ENCODE results near the gene SREK1.

Gene SREK1

GRCh38 chr5:66161356-66161755 is 17.3 kb downstream of the SREK1 start:
- H3K4me3 ChIP-seq (ENCODE audit: low read depth, low read length), result no peak overlapping the region

- no peak overlapping the region for H3K4me3 ChIP-seq (ENCODE audit: low read depth, low read length)
Measured at GRCh38 chr5:66164044-66164790, 20.1 kb downstream of the SREK1 start.

- H3K4me3 ChIP-seq (ENCODE audit: low read depth, low read length), result no peak overlapping the region
Measured at GRCh38 chr5:66168226-66168625, 24.1 kb downstream of the SREK1 start.

- H3K4me3 ChIP-seq (ENCODE audit: low read depth, low read length), result no peak overlapping the region
Measured at GRCh38 chr5:66169534-66169933, 25.4 kb downstream of the SREK1 start.

- no peak overlapping the region for H3K4me3 ChIP-seq (ENCODE audit: low read depth, low read length)
Measured at GRCh38 chr5:66170195-66170919, 26.3 kb downstream of the SREK1 start.

- H3K4me3 ChIP-seq (ENCODE audit: low read depth, low read length), result no peak overlapping the region
Measured at GRCh38 chr5:66171349-66172344, 27.5 kb downstream of the SREK1 start.

GRCh38 chr5:66174338-66174737 is 30.2 kb downstream of the SREK1 start:
- H3K4me3 ChIP-seq (ENCODE audit: low read depth, low read length), result no peak overlapping the region

- no peak overlapping the region for H3K4me3 ChIP-seq (ENCODE audit: low read depth, low read length)
Measured at GRCh38 chr5:66178799-66179198, 34.7 kb downstream of the SREK1 start.

- H3K4me3 ChIP-seq (ENCODE audit: low read depth, low read length), result no peak overlapping the region
Measured at GRCh38 chr5:66179297-66180051, 35.4 kb downstream of the SREK1 start.

GRCh38 chr5:66180282-66181155 is 36.4 kb downstream of the SREK1 start:
- no peak overlapping the region for H3K4me3 ChIP-seq (ENCODE audit: low read depth, low read length)

- H3K4me3 ChIP-seq (ENCODE audit: low read depth, low read length), result no peak overlapping the region
Measured at GRCh38 chr5:66186108-66186507, 42.0 kb downstream of the SREK1 start.

- no peak overlapping the region for H3K4me3 ChIP-seq (ENCODE audit: low read depth, low read length)
Measured at GRCh38 chr5:66193419-66193818, 49.3 kb downstream of the SREK1 start.

GRCh38 chr5:66197764-66198405 is 53.8 kb downstream of the SREK1 start:
- no peak overlapping the region for H3K4me3 ChIP-seq (ENCODE audit: low read depth, low read length)

GRCh38 chr5:66198837-66199236 is 54.7 kb downstream of the SREK1 start:
- no peak overlapping the region for H3K4me3 ChIP-seq (ENCODE audit: low read depth, low read length)

- no peak overlapping the region for H3K4me3 ChIP-seq (ENCODE audit: low read depth, low read length)
Measured at GRCh38 chr5:66203531-66203930, 59.4 kb downstream of the SREK1 start.

- H3K4me3 ChIP-seq (ENCODE audit: low read depth, low read length), result no peak overlapping the region
Measured at GRCh38 chr5:66206465-66206864, 62.4 kb downstream of the SREK1 start.

- H3K4me3 ChIP-seq (ENCODE audit: low read depth, low read length), result no peak overlapping the region
Measured at GRCh38 chr5:66207800-66208561, 63.9 kb downstream of the SREK1 start.

GRCh38 chr5:66209350-66209749 is 65.2 kb downstream of the SREK1 start:
- no peak overlapping the region for H3K4me3 ChIP-seq (ENCODE audit: low read depth, low read length)
